SKM-1 treated with dmso at 0.1 percent for 144 hours (cell line): ENCODE measurements around the gene PDE8A.

Source experiments
- DNase-seq: peaks from one replicate; lab custom pipeline; 2025; ENCODE audit not compliant: unreplicated experiment; lab: John Stamatoyannopoulos, UW

PDE8A gene

DNA sequence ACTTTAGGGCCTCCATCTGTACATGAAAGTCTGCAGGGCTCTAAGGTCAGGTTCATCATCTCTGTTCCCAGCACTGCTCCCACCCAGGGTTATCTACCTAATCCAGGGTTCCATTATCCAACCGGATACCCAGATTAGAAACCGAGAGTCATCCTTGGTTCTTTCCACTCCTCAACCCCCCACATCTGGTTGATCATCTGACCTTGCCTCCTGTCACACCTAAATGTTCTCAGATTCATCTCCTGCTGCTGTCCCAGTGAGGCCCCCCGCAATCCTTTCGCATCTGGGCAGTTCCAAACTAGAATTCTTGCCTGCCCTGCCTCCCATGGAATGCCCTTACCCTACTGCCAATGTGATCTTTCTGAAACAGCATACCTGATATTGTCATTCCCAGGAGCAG is 136.5 kb downstream of the PDE8A start:
- no peak for DNase-seq

DNA sequence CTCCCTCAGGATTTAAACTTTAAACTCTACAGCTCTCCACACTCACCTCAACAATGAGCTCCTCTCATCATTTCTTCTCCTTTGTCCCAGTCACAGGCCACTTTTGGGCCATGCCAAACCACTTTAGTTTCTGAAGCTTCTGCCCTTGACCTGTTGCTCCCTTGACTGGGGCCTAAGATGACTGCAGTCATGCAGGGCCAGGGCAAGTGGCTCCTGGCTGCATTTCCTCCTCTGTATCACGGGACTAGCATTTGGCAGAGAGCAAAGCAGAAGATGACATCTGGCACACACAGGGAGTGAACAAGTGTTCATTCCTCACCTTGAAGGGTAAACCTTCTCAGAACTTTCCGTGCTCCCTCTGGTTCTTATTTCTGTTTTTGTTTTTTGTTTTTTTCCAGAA is 136.9 kb downstream of the PDE8A start:
- DNase-seq: no peak

DNA sequence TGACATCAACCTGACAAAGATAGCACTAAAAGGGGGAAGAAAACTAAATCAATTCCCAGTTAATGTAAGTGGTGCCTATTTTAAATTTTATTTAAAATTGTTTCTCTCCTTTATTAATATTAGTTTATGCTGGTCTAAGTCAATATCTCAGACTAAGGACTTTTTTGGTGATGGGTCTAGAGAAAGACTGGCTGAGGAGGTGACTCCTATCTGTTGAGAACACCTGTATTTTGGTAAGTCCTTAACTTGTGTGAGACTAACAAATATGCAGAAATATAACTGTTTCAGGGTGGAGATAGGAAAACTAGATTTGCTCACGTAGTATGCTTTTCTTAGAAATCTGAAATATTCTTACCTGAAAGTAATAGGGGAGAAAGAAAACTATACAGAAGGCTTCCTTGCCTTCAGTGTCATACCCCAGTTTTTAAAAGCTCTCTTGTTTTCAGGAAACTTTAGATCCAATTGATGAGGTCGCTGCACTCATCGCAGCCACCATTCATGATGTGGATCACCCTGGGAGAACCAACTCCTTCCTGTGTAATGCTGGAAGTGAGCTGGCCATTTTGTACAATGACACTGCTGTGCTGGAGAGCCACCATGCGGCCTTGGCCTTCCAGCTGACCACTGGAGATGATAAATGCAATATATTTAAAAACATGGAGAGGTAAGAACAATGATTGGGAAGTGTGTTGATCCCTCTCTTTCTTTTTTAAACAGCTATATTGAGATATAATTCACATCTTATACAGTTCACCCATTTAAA is 138.9 kb downstream of the PDE8A start:
- no peak for DNase-seq

DNA sequence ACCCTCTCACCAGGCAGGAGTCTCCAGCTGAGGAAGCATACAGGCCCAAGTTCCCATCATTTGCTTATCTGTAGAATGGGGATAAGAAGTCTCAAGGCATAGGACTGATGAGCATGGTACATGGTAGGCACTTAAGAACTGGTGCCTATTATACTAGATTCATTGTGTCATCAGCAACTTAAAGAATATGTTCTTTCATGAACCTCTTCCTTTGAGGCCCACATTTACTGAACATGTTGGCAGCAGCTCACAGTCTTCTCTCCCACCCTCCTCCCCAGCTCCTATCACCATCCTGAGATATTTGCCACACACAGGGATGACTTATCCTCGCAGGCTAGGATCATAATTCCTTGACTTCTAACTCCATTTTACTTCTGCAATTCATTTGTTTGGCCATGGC is 142.5 kb downstream of the PDE8A start:
- no peak for DNase-seq

DNA sequence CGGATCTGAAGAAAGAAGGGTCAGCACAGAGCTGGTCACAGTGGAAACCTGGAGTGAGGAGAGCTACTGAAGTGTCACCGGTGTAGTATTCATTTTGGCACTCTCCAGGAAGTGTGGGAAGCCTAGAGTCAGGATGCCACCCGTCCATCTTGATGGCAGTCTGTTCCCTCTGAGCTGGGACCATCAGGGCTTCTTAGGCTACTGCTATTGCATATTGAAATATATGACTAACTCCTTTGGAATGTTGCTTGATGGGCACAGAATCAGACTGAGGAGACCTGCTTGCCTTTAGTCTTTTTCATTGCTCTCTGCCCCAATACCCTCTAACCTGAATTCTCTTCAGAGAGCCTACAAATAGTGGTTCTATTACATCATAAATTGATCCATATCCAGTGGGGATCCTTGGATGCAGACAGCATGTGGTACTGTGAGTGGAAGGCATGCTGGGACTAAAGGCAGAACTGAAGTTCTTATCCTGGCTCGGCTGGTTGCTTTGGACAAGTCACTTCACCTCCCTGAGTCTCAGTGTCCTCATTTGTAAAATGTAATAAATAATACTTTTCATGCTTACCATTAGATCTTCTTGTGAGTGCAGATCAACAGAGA is 143.5 kb downstream of the PDE8A start:
- DNase-seq: no peak

DNA sequence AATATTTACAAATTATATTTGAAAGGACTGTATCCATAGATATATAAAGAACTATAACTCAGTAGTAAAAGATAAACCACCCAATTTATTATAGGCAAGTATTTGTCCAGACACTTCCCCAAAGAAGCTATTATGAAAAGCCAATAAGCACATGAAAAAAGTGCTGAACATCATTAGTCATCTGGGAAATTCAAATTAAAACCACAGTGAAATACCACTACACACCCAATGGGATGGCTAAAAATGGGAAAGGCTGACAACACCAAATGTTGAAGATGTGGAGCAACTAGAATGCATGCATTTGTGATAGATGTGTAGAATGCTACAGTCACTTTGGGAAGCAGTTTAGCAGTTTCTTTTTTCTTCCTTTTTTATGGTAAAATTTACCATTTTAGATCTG is 147.0 kb downstream of the PDE8A start:
- no peak for DNase-seq

DNA sequence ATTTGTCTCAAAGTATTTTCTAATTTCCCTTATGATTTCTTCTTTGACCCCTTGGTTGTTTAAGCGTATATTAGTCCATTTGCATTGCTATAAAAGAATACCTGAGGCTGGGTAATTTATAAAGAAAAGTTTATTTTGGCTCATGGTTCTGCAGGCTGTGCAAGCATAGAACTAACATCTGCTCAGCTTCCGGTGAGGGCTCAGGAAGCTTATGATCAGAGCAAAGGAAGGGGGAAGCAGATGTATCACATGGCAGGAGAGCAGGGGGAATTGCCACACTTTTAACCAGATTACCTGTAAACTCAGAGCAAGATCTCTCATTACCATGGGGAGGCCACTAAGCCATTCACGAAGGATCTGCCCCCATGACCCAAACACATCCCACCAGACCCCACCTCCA is 148.2 kb downstream of the PDE8A start:
- DNase-seq: no peak

DNA sequence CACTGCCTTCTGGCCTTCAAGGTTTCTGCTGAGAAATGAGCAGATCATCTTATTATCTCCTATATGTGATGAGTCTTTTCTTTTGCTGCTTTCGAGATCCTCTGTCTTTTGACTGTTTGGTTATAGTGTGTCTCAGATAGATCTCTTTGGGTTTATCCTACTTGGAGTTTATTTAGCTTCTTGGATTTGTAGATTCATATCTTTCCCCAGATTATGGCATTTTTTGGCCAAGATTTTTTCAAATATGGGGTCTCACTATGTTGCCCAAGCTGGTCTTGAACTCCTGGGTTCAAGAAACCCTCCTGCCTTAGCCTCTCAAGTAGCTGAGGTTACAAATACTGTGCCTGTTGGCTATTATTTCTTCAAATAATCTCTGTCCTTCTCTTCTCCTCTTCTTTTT is 150.3 kb downstream of the PDE8A start:
- no peak for DNase-seq

DNA sequence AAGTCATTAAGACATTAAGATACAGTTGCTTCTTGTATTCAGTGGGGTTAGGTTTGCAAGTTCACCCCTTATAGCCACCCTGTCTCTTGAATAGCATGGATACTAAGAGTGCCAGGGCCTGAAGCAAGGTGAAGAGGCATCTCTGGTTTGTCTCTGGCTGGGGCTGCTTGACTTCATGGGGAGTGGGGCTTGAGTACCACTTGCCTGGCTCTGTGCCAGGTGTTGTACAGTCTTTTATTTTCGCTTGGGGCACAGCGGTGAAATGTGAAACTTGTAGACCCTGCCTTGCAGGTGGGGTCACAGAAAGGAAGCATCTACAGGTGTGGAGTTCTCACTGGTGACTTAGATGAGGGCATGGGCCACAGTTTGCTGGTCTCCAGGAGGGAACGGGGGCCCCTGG is 152.1 kb downstream of the PDE8A start:
- no peak for DNase-seq

DNA sequence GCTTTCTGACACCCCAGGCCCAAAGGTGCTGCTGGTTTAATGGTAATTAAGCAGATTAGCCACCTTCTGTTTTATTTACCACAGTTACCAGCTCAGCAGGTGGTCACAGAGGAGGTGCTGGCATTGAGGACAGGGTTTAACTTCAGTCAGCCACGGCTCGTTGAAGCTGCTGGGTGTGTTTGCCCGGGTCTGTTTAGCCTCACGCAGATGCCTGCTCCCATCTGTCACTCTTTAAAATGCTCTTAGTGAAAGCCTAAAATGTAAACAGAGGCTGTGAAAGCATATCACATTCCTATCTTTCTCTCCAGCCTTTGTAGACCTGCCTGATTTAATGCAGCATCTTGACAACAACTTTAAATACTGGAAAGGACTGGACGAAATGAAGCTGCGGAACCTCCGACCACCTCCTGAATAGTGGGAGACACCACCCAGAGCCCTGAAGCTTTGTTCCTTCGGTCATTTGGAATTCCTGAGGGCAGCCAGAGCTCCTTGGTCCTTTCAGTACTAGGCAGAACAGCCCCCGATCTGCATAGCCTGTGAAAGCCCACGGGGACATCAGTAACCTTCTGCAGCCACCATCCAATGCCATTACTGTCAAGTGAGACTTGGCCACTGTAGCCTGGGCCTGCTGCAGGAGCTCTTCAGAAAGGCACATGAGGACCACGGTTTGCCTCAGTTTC is 156.0 kb downstream of the PDE8A start:
- DNase-seq: no peak

DNA sequence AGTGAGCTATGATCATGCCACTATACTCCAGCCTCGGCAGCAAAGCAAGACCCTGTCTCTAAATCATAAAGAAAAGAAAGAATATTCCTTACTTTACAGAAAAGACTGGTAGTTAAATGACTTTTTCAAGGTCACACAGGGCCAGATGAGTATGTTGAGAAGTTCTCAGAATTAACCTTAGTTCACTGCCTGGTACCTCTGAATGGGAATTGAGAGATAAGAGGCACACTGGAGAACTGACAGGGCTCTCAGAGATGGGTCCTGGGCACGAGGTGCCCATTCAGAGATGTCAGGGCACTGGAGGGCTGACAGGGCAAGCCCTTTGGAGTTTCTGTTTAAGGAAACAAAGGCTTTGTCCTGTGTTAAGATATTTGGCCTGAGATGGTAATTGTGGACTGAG is 157.7 kb downstream of the PDE8A start:
- DNase-seq: no peak

DNA sequence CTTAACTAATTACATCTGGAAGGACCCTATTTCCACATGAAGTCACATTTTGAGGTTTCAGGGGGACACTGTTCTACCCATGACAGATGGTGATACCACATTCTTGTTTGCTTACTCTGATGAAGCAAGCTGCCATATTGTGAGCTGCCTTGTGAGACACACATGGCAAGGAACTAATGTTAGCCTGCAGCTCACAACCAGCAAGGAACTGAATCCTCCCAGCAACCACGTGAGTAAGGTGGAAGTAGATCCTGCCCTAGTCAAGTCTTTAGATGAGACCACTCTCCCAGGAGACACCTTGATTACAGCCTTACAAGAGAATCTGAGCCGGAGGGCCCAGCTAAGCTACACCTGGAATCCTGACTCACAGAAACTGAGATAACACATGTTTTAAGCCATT is 160.1 kb downstream of the PDE8A start:
- DNase-seq: no peak

DNA sequence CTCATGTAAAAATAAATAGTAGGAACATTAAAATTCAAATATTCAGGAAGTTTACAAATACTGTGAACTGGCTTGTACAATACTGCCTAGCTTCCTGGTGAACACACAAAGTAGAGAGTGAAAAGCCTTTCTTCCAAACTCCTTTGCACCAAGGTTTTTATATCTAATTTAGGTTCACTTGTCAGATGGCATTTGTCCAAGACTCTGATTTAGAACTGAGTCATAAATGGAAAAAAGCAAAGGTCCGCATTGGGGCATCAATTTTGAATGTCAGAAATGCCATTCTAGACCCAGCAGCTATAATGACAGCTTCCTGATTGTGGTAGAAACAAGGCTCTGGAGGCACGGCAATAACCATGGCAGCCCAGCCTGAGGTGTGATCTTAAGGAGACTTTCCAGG is 160.7 kb downstream of the PDE8A start:
- DNase-seq: no peak

DNA sequence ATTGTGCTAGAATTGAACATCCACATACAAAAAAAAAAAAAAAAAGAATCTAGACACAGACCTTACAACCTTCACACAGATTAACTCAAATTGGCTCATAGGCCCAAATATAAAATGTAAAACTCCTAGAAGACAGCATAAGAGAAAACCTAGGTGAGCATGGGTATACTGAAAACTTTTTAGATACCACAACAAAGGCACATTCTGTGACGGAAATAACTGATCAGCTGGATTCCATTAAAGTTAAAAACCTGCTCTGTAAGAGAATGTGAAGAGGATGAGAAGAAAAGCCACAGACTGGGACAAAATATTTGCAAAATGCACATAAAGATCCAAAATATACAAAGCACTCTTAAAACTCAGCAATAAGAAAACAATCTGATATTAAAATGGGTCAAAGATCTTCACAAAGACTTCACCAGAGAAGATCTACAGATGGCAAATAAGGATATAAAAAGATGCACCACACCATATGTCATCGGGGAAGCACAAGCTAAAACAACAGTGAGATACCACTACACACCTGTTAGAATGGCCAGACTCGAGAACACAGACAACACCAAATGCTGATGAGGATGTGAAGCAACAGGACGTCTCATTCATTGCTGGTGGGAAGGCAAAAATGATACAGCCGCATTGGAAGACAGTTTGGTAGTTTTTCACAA is 167.9 kb downstream of the PDE8A start:
- DNase-seq: no peak

DNA sequence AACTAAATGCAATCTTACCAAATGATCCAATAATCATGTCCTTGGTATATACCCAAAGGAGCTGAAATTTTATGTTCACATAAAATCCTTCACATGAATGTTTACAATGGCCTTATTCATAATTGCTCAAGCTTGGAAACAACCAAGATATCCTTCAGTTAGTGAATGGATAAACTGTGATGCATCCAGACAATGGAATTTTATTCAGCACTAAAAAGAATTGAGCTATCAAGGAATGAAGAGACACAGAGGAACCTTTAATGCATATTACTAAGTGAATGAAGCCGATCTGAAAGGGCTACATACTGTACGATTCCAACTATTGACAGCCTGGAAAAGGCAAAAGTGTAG is 168.4 kb downstream of the PDE8A start:
- DNase-seq: no peak

DNA sequence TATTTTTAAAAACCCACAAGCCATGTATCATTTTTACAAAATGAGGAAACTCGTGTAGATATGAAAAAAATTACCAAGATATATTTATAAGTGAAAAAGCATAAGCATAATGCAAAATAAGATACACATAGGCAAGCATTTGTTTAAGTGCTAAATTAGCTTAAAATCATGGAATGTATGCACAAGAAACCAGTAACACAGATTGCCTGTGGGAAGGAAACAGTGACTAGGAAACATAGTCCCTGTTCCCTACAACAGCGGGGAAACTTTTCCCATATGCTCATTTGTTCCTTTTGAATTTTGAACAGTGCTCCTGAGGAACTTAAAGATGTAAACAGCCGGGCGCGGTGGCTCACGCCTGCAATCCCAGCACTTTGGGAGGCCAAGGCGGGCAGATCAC is 169.5 kb downstream of the PDE8A start:
- DNase-seq: no peak

DNA sequence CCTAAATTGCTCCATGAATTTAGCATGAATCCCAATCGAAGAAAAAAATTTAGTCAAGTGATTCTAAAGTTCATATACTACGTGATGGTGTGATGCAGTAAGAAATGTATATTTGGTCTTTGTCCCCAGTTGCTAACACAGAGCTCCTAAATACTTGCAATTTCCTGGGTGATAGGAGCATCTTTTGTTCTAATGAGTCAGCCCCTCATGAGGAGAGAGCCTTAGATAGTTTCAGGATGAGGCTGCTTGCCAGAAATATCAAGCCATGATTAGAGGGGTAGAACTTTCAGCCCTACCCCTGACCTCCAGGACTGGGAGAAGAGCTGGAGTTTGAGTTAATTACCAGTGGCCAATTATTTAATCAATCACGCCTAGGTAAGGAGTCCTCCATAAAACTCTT is 170.2 kb downstream of the PDE8A start:
- no peak for DNase-seq

DNA sequence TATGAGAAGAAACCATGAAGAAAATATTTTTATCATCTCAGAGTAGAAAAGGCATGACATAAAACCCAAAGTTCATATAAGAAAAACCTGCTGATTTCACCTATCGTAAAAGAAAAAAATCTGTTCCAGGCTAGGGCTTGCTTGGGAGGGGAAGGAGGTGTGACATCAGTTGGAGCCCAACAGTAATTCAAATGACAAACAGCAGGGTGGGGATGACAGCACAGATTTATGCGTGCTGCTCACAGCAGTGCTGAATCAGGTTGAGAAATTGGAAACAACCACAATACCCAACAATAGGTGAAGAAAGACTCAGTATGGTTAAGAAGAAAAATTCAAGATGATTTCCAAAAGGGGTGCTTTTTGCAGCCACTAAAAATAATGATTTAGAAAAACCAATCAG is 172.4 kb downstream of the PDE8A start:
- no peak for DNase-seq

DNA sequence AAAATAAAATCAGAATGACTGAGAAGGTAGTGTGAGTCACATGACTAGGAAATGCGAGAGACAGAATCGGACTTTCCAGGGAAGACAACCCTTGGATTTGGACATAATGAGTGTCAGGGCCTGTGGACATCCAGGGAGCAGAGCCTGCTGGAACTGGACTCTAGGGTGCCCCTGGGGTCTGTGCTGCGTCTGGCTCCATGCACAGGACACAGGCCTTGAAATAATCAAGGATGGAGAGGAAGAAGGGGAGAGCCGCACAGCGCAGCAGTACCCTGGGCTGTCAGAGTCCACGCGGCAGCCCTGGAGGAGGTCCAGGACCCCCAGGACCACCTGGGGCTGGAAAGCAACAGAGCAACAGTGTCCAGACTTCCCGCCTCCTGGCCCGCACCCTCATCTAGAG is 173.7 kb downstream of the PDE8A start:
- DNase-seq: no peak

DNA sequence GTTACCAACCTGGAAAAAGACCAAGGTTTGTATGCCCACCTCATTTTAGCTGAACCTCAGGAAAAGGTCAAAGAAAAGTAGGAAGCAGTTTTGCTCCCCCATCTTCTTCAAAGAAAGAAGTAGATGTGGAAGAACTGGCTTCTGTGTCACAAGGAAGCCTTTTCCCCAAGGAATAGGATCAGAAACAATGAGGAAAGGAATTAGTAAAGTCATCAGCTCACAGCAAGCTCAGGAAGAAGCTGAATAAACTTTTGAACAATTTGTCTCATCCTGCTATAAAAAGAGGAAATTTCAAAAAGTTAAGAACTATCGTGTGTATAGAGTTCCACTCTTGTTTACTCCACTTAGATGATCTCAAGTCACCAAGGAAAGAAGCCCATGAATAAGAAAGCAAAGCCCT is 174.2 kb downstream of the PDE8A start:
- no peak for DNase-seq

DNA sequence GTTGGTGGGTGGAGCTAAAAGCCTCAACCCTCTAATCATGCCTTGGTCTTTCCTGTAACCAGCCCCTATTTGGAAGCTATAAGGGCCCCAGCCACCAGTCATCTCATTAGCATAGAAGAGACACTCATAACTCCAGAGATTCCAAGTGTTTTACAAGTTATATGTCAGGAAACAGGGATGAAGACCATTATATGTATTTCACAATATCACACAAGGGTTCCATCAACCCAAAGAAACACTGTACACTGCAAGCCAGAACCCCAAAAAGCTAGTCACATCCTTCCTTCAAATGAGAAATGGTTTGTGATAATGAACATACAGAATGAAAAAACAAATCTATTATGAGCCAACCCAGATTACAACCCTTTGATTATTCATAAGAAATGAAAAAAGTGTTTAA is 175.7 kb downstream of the PDE8A start:
- no peak for DNase-seq

DNA sequence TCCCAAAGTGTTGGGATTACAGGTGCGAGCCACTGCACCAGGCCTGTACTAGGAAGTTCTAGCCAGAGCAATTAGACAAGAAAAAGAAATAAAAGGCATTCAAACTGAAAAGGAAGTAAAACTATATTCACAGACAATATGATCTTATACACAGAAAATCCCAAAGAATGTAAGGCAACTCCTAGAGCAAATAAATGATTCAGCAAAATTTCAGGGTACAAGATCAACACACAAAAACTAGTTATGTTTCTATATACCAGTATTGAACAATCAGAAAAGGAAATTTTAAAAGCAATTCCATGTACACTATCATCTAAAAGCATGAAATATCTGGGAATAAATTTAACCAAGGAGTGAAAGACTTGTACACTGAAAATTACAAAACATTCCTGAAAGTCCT is 180.6 kb downstream of the PDE8A start:
- no peak for DNase-seq
